Muscle of leg (tissue), 11 donors: ENCODE data around the gene PLCB1. TPM values are rescaled to one million over a fixed set of nuclear protein-coding genes. Genes with fewer than 3 reads are reported as not detected.

Experiments used
- DNase-seq: peaks from one replicate; pipeline ENCODE4 v3.0.0; 2013
- H3K27ac ChIP-seq: one replicate; pipeline ENCODE4 v1.5.1; 2013; ENCODE audit warnings: mild to moderate bottlenecking, low read length, control low read depth
- H3K27me3 ChIP-seq: one replicate; pipeline ENCODE4 v1.6.1; 2013; ENCODE audit warnings: low read length; ENCODE audit not compliant: control insufficient read depth, insufficient read depth
- H3K36me3 ChIP-seq: one replicate; pipeline ENCODE4 v1.6.1; 2013; ENCODE audit warnings: low read length; ENCODE audit not compliant: control insufficient read depth, insufficient read depth
- H3K4me1 ChIP-seq: one replicate; pipeline ENCODE4 v1.6.1; 2013; ENCODE audit warnings: low read length; ENCODE audit not compliant: control insufficient read depth, insufficient read depth
- H3K4me3 ChIP-seq: one replicate; pipeline ENCODE4 v1.5.1; 2013; ENCODE audit warnings: low read length, control low read depth
- H3K9me3 ChIP-seq: replicated peaks from 2 replicates; pipeline ENCODE4 v1.6.1; 2013; ENCODE audit warnings: low read depth, low read length; ENCODE audit not compliant: control insufficient read depth
- WGBS: methylation state at CpG from one replicate; pipeline ENCODE4 v1.1.5; 2013; ENCODE audit warnings: missing lambda C conversion rate; ENCODE audit not compliant: insufficient coverage; 5-methylcytosine and 5-hydroxymethylcytosine counted together
- polyA plus RNA-seq, 8 donors: library from polyadenylated mRNA; unstranded; fragments of 120-200 nt; gene quantifications; one replicate each; pipeline versions ENCODE4 v1.2.1 to v1.2.3, GENCODE V29; 2013; ENCODE audit warnings: inconsistent platforms in 1 of 8, low replicate concordance in 1 of 8; ENCODE audit not compliant: insufficient read length in 8 of 8, insufficient read depth in 1 of 8
- total RNA-seq: library from RNA; stranded (reverse); fragments of 120-200 nt; gene quantifications from one replicate; pipeline ENCODE4 v1.2.4, GENCODE V29; 2013

Gene PLCB1
- total and polyA plus RNA-seq, 9 donors, result 6.8 to 14.3 (median 9.0) TPM

GRCh38 chr20:8208226-8208625, 76.2 kb downstream of the PLCB1 start:
- H3K4me3 ChIP-seq, result no peak overlapping the region
- H3K27ac ChIP-seq, result no peak overlapping the region
- no peaks in the 10 kb centered on the region for H3K4me1 ChIP-seq
- no peaks in the 10 kb centered on the region for H3K27me3 ChIP-seq
- no peaks in the 10 kb centered on the region for H3K36me3 ChIP-seq
- no peak for DNase-seq
- no CpG with 5 or more reads among the region's 1 CpG for WGBS
- H3K9me3 ChIP-seq, result no peaks in the 10 kb centered on the region

- H3K36me3 ChIP-seq, result no peaks in the 10 kb centered on the region
- H3K27me3 ChIP-seq, result no peaks in the 10 kb centered on the region
- H3K4me1 ChIP-seq, result no peaks in the 10 kb centered on the region
- DNase-seq, result no peak
- no peak overlapping the region for H3K27ac ChIP-seq
- H3K9me3 ChIP-seq, result no peaks in the 10 kb centered on the region
- H3K4me3 ChIP-seq, result no peak overlapping the region
- WGBS, result 50% methylated on average over 1 of the region's 2 CpGs
These were observed 77.0 kb downstream of the PLCB1 start for GRCh38 chr20:8209061-8209460.

GRCh38 chr20:8210749-8211148, 78.7 kb downstream of the PLCB1 start:
- no CpG with 5 or more reads among the region's 1 CpG for WGBS
- Histone ChIP-seq H3K27ac (no peak overlapping the region), H3K4me3 (no peak overlapping the region), H3K36me3 (no peaks in the 10 kb centered on the region), H3K27me3 (no peaks in the 10 kb centered on the region), H3K4me1 (no peaks in the 10 kb centered on the region), H3K9me3 (no peaks in the 10 kb centered on the region)
- DNase-seq, result no peak

GRCh38 chr20:8212286-8212685, 80.2 kb downstream of the PLCB1 start:
- Histone ChIP-seq H3K4me1 (no peaks in the 10 kb centered on the region), H3K4me3 (no peak overlapping the region), H3K36me3 (no peaks in the 10 kb centered on the region), H3K27ac (no peak overlapping the region), H3K27me3 (no peaks in the 10 kb centered on the region), H3K9me3 (no peaks in the 10 kb centered on the region)
- DNase-seq, result no peak
- no CpG with 5 or more reads among the region's 3 CpGs for WGBS

- H3K27me3 ChIP-seq, result no peaks in the 10 kb centered on the region
- H3K27ac ChIP-seq, result no peak overlapping the region
- no peaks in the 10 kb centered on the region for H3K4me1 ChIP-seq
- no peak for DNase-seq
- H3K9me3 ChIP-seq, result no peaks in the 10 kb centered on the region
- H3K36me3 ChIP-seq, result no peaks in the 10 kb centered on the region
- H3K4me3 ChIP-seq, result no peak overlapping the region
- 100% methylated on average over 1 of the region's 1 CpG for WGBS
These were observed 81.2 kb downstream of the PLCB1 start for GRCh38 chr20:8213270-8213669.

GRCh38 chr20:8213831-8214587, 81.9 kb downstream of the PLCB1 start:
- H3K4me1 ChIP-seq, result no peaks in the 10 kb centered on the region
- 83% methylated on average over 10 of the region's 12 CpGs for WGBS
- no peak overlapping the region for H3K4me3 ChIP-seq
- H3K27ac ChIP-seq, result no peak overlapping the region
- DNase-seq, result peak; percentile 39
- H3K27me3 ChIP-seq, result no peaks in the 10 kb centered on the region
- H3K36me3 ChIP-seq, result no peaks in the 10 kb centered on the region
- H3K9me3 ChIP-seq, result no peaks in the 10 kb centered on the region

GRCh38 chr20:8215361-8215781, 83.3 kb downstream of the PLCB1 start:
- H3K9me3 ChIP-seq, result no peaks in the 10 kb centered on the region
- H3K36me3 ChIP-seq, result no peaks in the 10 kb centered on the region
- no peaks in the 10 kb centered on the region for H3K27me3 ChIP-seq
- 40% methylated on average over 1 of the region's 8 CpGs for WGBS
- no peak overlapping the region for H3K4me3 ChIP-seq
- H3K27ac ChIP-seq, result no peak overlapping the region
- no peaks in the 10 kb centered on the region for H3K4me1 ChIP-seq
- peak; percentile 73 for DNase-seq

GRCh38 chr20:8216375-8217200, 84.5 kb downstream of the PLCB1 start:
- no peak for DNase-seq
- Histone ChIP-seq H3K27me3 (no peaks in the 10 kb centered on the region), H3K27ac (no peak overlapping the region), H3K9me3 (no peaks in the 10 kb centered on the region), H3K36me3 (no peaks in the 10 kb centered on the region), H3K4me3 (no peak overlapping the region), H3K4me1 (no peaks in the 10 kb centered on the region)
- 100% methylated on average over 1 of the region's 5 CpGs for WGBS

GRCh38 chr20:8218861-8219260, 86.8 kb downstream of the PLCB1 start:
- Histone ChIP-seq H3K27ac (no peak overlapping the region), H3K9me3 (no peaks in the 10 kb centered on the region), H3K4me1 (no peaks in the 10 kb centered on the region), H3K4me3 (no peak overlapping the region), H3K27me3 (no peaks in the 10 kb centered on the region), H3K36me3 (no peaks in the 10 kb centered on the region)
- no peak for DNase-seq

- Histone ChIP-seq H3K9me3 (no peaks in the 10 kb centered on the region), H3K4me1 (no peaks in the 10 kb centered on the region)
- no CpG with 5 or more reads among the region's 3 CpGs for WGBS
These were observed 87.3 kb downstream of the PLCB1 start for GRCh38 chr20:8219403-8219802.

More at GRCh38 chr20:8219403-8219802, 87.3 kb downstream of the PLCB1 start:
- no peak for DNase-seq
- H3K36me3 ChIP-seq, result no peaks in the 10 kb centered on the region
- H3K27me3 ChIP-seq, result no peaks in the 10 kb centered on the region
- H3K27ac ChIP-seq, result no peak overlapping the region
- H3K4me3 ChIP-seq, result no peak overlapping the region
